K562 (cell line): ENCODE results near the gene CHMP1A. TPM values are rescaled to one million over a fixed set of nuclear protein-coding genes. Genes with fewer than 3 reads are reported as not detected.
A peak's percentile ranks its signal among the peaks of the same experiment; 100 is the strongest.

ENCODE experiments used
- ATAC-seq: fragments of 200-7000 bp; cut with Tn5 transposase; 3 replicates; pipeline ENCODE4 v1.9.1; 2020; ENCODE audit warnings: moderate library complexity
- BruUV-seq: library from RNA; stranded (reverse); fragments of 400-500 nt; replicated peaks from 2 replicates; lab custom pipeline; 2021; lab: Mats Ljungman, UMichigan
- CTCF ChIA-PET: fragments of 300-600 bp; formaldehyde crosslinking; extraction: SDS; loops from one replicate; lab custom pipeline; 2021; ENCODE audit warnings: low intra/inter-chr PET ratio; lab: Yijun Ruan, JAX
- POLR2A ChIA-PET: fragments of 300-600, 350-650 bp; sonication (Branson Sonifier 250); formaldehyde crosslinking; extraction: SDS; loops from one replicate; lab custom pipeline; 2021; ENCODE audit warnings: antibody characterized with exemption, inconsistent platforms; lab: Yijun Ruan, JAX
- DNase-seq, 4 experiments: peaks; one replicate each; pipeline versions ENCODE4 v3.0.0 to v3.0.0-alpha.2; 2011 to 2018; ENCODE audit warnings: low spot score in 3 of 4, mixed read lengths in 3 of 4; ENCODE audit errors: extremely low read depth in 1 of 4
- FAIRE-seq: peaks from 2 replicates; lab custom pipeline; 2011; peaks lifted over from hg19 to GRCh38; lab: Jason Lieb, UNC
- H2AFZ ChIP-seq: 2 replicates; pipeline ENCODE4 v1.6.0; 2011; ENCODE audit warnings: low read depth, low read length, control low read depth, inconsistent platforms
- H3K27ac ChIP-seq: fragments of 200-600 bp; 3 replicates; pipeline ENCODE4 v1.8.0; 2011; ENCODE audit warnings: low read depth, mild to moderate bottlenecking, control low read depth, inconsistent platforms, low read length, moderate library complexity, mixed read lengths; ENCODE audit errors: extremely low read depth
- H3K27me3 ChIP-seq, 2 experiments: fragments of 300-600 bp in 1 of 2; 2 replicates in 1 of 2; 3 replicates in 1 of 2; pipeline versions ENCODE4 v1.6.0 to v1.8.0; 2011; ENCODE audit warnings: inconsistent platforms in 2 of 2, low read length in 2 of 2, mild to moderate bottlenecking in 1 of 2, mixed read lengths in 1 of 2, moderate library complexity in 1 of 2; ENCODE audit not compliant: control insufficient read depth in 2 of 2, insufficient read depth in 2 of 2
- H3K36me3 ChIP-seq: fragments of 300-600 bp; 3 replicates; pipeline ENCODE4 v1.8.0; 2011; ENCODE audit warnings: mild to moderate bottlenecking, low read length, inconsistent platforms; ENCODE audit not compliant: control insufficient read depth, insufficient read depth
- H3K4me1 ChIP-seq, 2 experiments: fragments of 200-600 bp in 1 of 2; replicated peaks in 1 of 2; 2 replicates in 1 of 2; 3 replicates in 1 of 2; pipeline versions ENCODE4 v1.5.1 to v1.8.0; 2011; ENCODE audit warnings: inconsistent platforms in 2 of 2, low read length in 2 of 2, mild to moderate bottlenecking in 1 of 2, mixed read lengths in 1 of 2, moderate library complexity in 1 of 2; ENCODE audit not compliant: control insufficient read depth in 2 of 2, insufficient read depth in 2 of 2
- H3K4me2 ChIP-seq: 2 replicates; pipeline ENCODE4 v1.6.1; 2011; ENCODE audit warnings: low read length, control low read depth, inconsistent platforms, mixed read lengths; ENCODE audit not compliant: insufficient read depth
- H3K4me3 ChIP-seq: fragments of 200-600 bp; sonication (generic), shearing (Covaris generic); 2 replicates; pipeline ENCODE4 v1.5.1; 2016; ENCODE audit warnings: control low read depth, inconsistent platforms
- H3K79me2 ChIP-seq: fragments of 200-600 bp; 3 replicates; pipeline ENCODE4 v1.8.0; 2011; ENCODE audit warnings: low read length, inconsistent platforms; ENCODE audit not compliant: control insufficient read depth, insufficient read depth
- H3K9ac ChIP-seq, 2 experiments: 2 replicates each; pipeline versions ENCODE4 v1.6.0 to v1.6.1; 2011; ENCODE audit warnings: low read depth in 2 of 2, low read length in 2 of 2, control low read depth in 1 of 2, inconsistent platforms in 1 of 2, mild to moderate bottlenecking in 1 of 2, mixed read lengths in 1 of 2; ENCODE audit not compliant: insufficient read depth in 1 of 2
- H3K9me1 ChIP-seq: one replicate; pipeline ENCODE4 v1.6.0; 2011; ENCODE audit warnings: inconsistent platforms, mild to moderate bottlenecking, low read length, moderate library complexity; ENCODE audit not compliant: control insufficient read depth, insufficient read depth
- H3K9me3 ChIP-seq: replicated peaks from 2 replicates; pipeline ENCODE4 v1.5.1; 2011; ENCODE audit warnings: low read depth, low read length, inconsistent platforms; ENCODE audit not compliant: control insufficient read depth, insufficient read depth
- H4K20me1 ChIP-seq: replicated peaks from 2 replicates; pipeline ENCODE4 v1.6.1; 2011; ENCODE audit warnings: low read length, inconsistent platforms, mixed read lengths; ENCODE audit not compliant: control insufficient read depth, insufficient read depth
- ATF1 ChIP-seq, 2 experiments: fragments of 450-650 bp in 1 of 2; IDR thresholded peaks; 2 replicates each; pipeline ENCODE4 v1.6.1; 2016; ENCODE audit warnings: missing compliant biosample characterization in 1 of 2, missing genetic modification characterization in 1 of 2
- CBX3 ChIP-seq, 2 experiments: IDR thresholded peaks; 1 replicate in 1 of 2; 2 replicates in 1 of 2; pipeline ENCODE4 v1.6.1; 2012; ENCODE audit warnings: inconsistent platforms in 2 of 2, low read length in 2 of 2, borderline replicate concordance in 1 of 2, control low read depth in 1 of 2
- CCAR2 ChIP-seq: fragments of 200-400 bp; formaldehyde crosslinking; IDR thresholded peaks from 2 replicates; pipeline ENCODE4 v1.6.1; 2017; ENCODE audit warnings: mild to moderate bottlenecking, low read depth, low read length
- ELK1 ChIP-seq: sonication (generic); formaldehyde crosslinking; IDR thresholded peaks from 2 replicates; pipeline ENCODE4 v1.8.1; 2022; ENCODE audit warnings: missing genetic modification reagents
- FIP1L1 ChIP-seq: fragments of 200-400 bp; formaldehyde crosslinking; IDR thresholded peaks from 2 replicates; pipeline ENCODE4 v1.6.1; 2018; ENCODE audit warnings: mild to moderate bottlenecking, low read depth, low read length; ENCODE audit not compliant: poor library complexity, severe bottlenecking
- MEF2A ChIP-seq: IDR thresholded peaks from 2 replicates; pipeline ENCODE4 v1.6.1; 2011; ENCODE audit warnings: low read depth, mild to moderate bottlenecking, low read length, moderate library complexity; ENCODE audit not compliant: control insufficient read depth
- NFRKB ChIP-seq: fragments of 450-650 bp; IDR thresholded peaks from 2 replicates; pipeline ENCODE4 v1.6.1; 2016; ENCODE audit warnings: low read depth
- POLR2A ChIP-seq: fragments of 450-650 bp; conservative IDR thresholded peaks from 2 replicates; pipeline ENCODE4 v1.6.1; 2016
- RFX1 ChIP-seq: fragments of 450-650 bp; IDR thresholded peaks from 2 replicates; pipeline ENCODE4 v1.6.1; 2016; ENCODE audit warnings: mild to moderate bottlenecking, moderate library complexity
- TARDBP ChIP-seq: fragments of 450-650 bp; IDR thresholded peaks from 2 replicates; pipeline ENCODE4 v1.6.1; 2016
- TRIM24 ChIP-seq, 2 experiments: fragments of 450-650 bp; IDR thresholded peaks; 2 replicates each; pipeline ENCODE4 v1.6.1; 2016
- U2AF1 ChIP-seq: fragments of 200-400 bp; formaldehyde crosslinking; optimal IDR thresholded peaks from 2 replicates; pipeline ENCODE3; 2017; ENCODE audit warnings: mild to moderate bottlenecking, low read depth, low read length, moderate library complexity
- ZBTB12 ChIP-seq: fragments of 250-450 bp; sonication (Bioruptor Pico); IDR thresholded peaks from 2 replicates; pipeline ENCODE4 v1.4.0; 2020
- ZBTB49 ChIP-seq: sonication (generic); formaldehyde crosslinking; IDR thresholded peaks from 2 replicates; pipeline ENCODE4 v1.8.0; 2022; ENCODE audit warnings: missing genetic modification reagents, mild to moderate bottlenecking, borderline replicate concordance
- ZNF140 ChIP-seq: fragments of 250-450 bp; sonication (Bioruptor Pico); IDR thresholded peaks from 2 replicates; pipeline ENCODE4 v1.8.0; 2021; ENCODE audit warnings: moderate library complexity, mild to moderate bottlenecking, inconsistent platforms
- ZNF24 ChIP-seq: fragments of 450-650 bp; IDR thresholded peaks from 2 replicates; pipeline ENCODE4 v1.6.1; 2016
- ZNF57 ChIP-seq: fragments of 450-650 bp; formaldehyde crosslinking; IDR thresholded peaks from 2 replicates; pipeline ENCODE4 v1.4.0; 2020; ENCODE audit warnings: mild to moderate bottlenecking, moderate library complexity
- ZNF75A ChIP-seq: fragments of 450-650 bp; formaldehyde crosslinking; IDR thresholded peaks from 2 replicates; pipeline ENCODE4 v1.4.0; 2020; ENCODE audit warnings: mild to moderate bottlenecking
- WGBS: fragments of 100-300 bp; shearing (Covaris generic); methylation state at CpG from one replicate; pipeline ENCODE4 v1.1.6; 2016; ENCODE audit warnings: low coverage, mixed read lengths; ENCODE audit not compliant: insufficient coverage; ENCODE audit errors: missing lambda C conversion rate; 5-methylcytosine and 5-hydroxymethylcytosine counted together
- in situ Hi-C: fragments of 300-500 bp; cut with MboI; formaldehyde crosslinking; loops from 4 replicates; pipeline ENCODE4 v1.15.0; 2018; ENCODE audit warnings: inconsistent platforms, mixed read lengths
- intact Hi-C: fragments of 100-400 bp; cut with micrococcal nuclease; formaldehyde crosslinking; loops from 2 replicates; pipeline ENCODE4 v1.14.2; 2022
- polyA plus RNA-seq, 8 experiments: library from polyadenylated mRNA; depleted of rRNA in 4 of 8; stranded (reverse) in 5 of 8; unstranded in 3 of 8; fragments of >200 nt; fragmentation: Nextera tagmentation in 2 of 8; fragmentation: Illumina TruSeq in 1 of 8; extraction: Ambion mirVana in 2 of 8; extraction: Trizol in 1 of 8; gene quantifications; 2 replicates each; pipeline versions ENCODE4 v1.2.1 to v1.2.3, GENCODE V29; 2011 to 2014; ENCODE audit warnings: inconsistent platforms in 1 of 8, missing spikeins in 1 of 8
- total RNA-seq, 7 experiments: library from RNA; depleted of rRNA in 6 of 7; stranded (reverse); fragments of >200 nt in 6 of 7; fragmentation: Illumina TruSeq in 2 of 7; extraction: Trizol in 2 of 7; gene quantifications; 2 replicates each; pipeline versions ENCODE4 v1.2.1 to v1.2.3, GENCODE V29; 2011 to 2021; ENCODE audit warnings: low replicate concordance in 1 of 7

CHMP1A gene
- total and polyA plus RNA-seq, 9 of the 15 experiments (the other 6 are each of a cell fraction or from before 2014, with no cell fraction given) = 0.83 to 79.9 (median 45.2) TPM

- TF ChIP-seq TARDBP = no peak
- TF ChIP-seq ATF1 (CRISPR knock-in tag; IDR thresholded peaks at IDR 0.05) = no peak
- TF ChIP-seq ATF1 (tag; IDR thresholded peaks at IDR 0.05) = no peak
- peak; percentile 77; the same call in 1 of the 2 replicates for TF ChIP-seq MEF2A
- TF ChIP-seq CBX3 (IDR thresholded peaks at IDR 0.05; ENCODE audit: borderline replicate concordance in 1 of 2, low read length in 2 of 2) = no peak
- peak; percentile 70; the same call in 1 of the 2 replicates for TF ChIP-seq RFX1
- TF ChIP-seq NFRKB = no peak
- no peak for TF ChIP-seq ZBTB12
Observed at GRCh38 chr16:89598199-89598598, 59.3 kb downstream of the CHMP1A start (continued).

GRCh38 chr16:89596957-89597649 is 60.4 kb downstream of the CHMP1A start:
- CTCF ChIA-PET = no interaction called here
- no TSS peak for BruUV-seq
- Histone ChIP-seq H3K4me1 (peaks cover 0 to 52% of the 10 kb centered on the region in 2 experiments; a peak in 3 of 5 replicates), H3K9me1 (no peaks in the 10 kb centered on the region), H3K36me3 (peaks cover 25% of the 10 kb centered on the region; the same call in 2 of the 3 replicates), H3K79me2 (no peaks in the 10 kb centered on the region), H3K9me3 (no peaks in the 10 kb centered on the region), H2AFZ (no peak overlapping the region), H4K20me1 (no peaks in the 10 kb centered on the region), H3K27ac (no peak overlapping the region), H3K4me3 (no peak overlapping the region), H3K9ac (peak overlapping the region in 1 of 2 experiments; percentile 81; a peak in 2 of 4 replicates), H3K27me3 (no peaks in the 10 kb centered on the region), H3K4me2 (no peak overlapping the region)
- in situ Hi-C loops = loop anchor here (10.0 kb wide), 1 partner anchor 268 kb away; no protein-coding TSS in a partner anchor
- FAIRE-seq (no peak), ATAC-seq (no peak), DNase-seq (no peak)
- POLR2A ChIA-PET = interaction anchor here (0.7 kb wide), 1 partner anchor 89 kb away, joined by 3 read pairs; the partner anchor contains the start of gene CDK10
- intact Hi-C loops = no loop called here
- WGBS = 78% methylated on average over 12 of the region's 19 CpGs
- no peak for TF ChIP-seq ZNF75A
- TF ChIP-seq ZNF24 = no peak
- peak; percentile 43 for TF ChIP-seq FIP1L1
- no peak for TF ChIP-seq CCAR2
- TF ChIP-seq ZBTB49 (CRISPR knock-in tag) = no peak
- TF ChIP-seq ZNF57 = no peak
- TF ChIP-seq ZNF140 (CRISPR knock-in tag) = no peak
- TF ChIP-seq ELK1 = no peak
- peak; percentile 52; the same call in 1 of the 2 replicates for TF ChIP-seq POLR2A
- no peak for TF ChIP-seq TRIM24 (IDR thresholded peaks at IDR 0.05)
- no peak for TF ChIP-seq U2AF1
